Neural progenitor cell (in vitro differentiated cells): ENCODE measurements around the gene LMNB1. TPM values are rescaled to one million over a fixed set of nuclear protein-coding genes. Genes with fewer than 3 reads are reported as not detected.

Source experiments
- DNase-seq: peaks from one replicate; pipeline ENCODE4 v3.0.0-alpha.2; 2016; ENCODE audit warnings: low spot score
- H2AFZ ChIP-seq: fragments of 200-600 bp; sonication (generic); replicated peaks from 2 replicates; pipeline ENCODE4 v1.6.1; 2016; ENCODE audit warnings: antibody characterized with exemption
- H3F3A ChIP-seq: fragments of 200-600 bp; sonication (generic); 2 replicates; pipeline ENCODE4 v1.6.1; 2016; ENCODE audit warnings: antibody characterized with exemption, low read depth
- H3K27ac ChIP-seq: fragments of 200-600 bp; sonication (generic); 2 replicates; pipeline ENCODE4 v1.5.1; 2016; ENCODE audit warnings: mild to moderate bottlenecking
- H3K27me3 ChIP-seq: fragments of 200-600 bp; sonication (generic); 2 replicates; pipeline ENCODE4 v1.6.1; 2016; ENCODE audit warnings: mild to moderate bottlenecking, moderate library complexity
- H3K36me3 ChIP-seq: fragments of 200-600 bp; sonication (generic); 2 replicates; pipeline ENCODE4 v1.5.1; 2016
- H3K4me1 ChIP-seq: fragments of 200-600 bp; sonication (generic); 2 replicates; pipeline ENCODE4 v1.6.1; 2016; ENCODE audit warnings: mixed run types
- H3K4me2 ChIP-seq: fragments of 200-600 bp; sonication (generic); 2 replicates; pipeline ENCODE4 v1.6.1; 2016
- H3K4me3 ChIP-seq: fragments of 200-600 bp; sonication (generic); 2 replicates; pipeline ENCODE4 v1.5.1; 2016
- H3K79me2 ChIP-seq: fragments of 200-600 bp; sonication (generic); 2 replicates; pipeline ENCODE4 v1.6.1; 2016; ENCODE audit warnings: low read depth
- H3K9ac ChIP-seq: fragments of 200-600 bp; sonication (generic); 2 replicates; pipeline ENCODE4 v1.6.1; 2016
- H3K9me3 ChIP-seq: fragments of 200-600 bp; sonication (generic); 2 replicates; pipeline ENCODE4 v1.5.1; 2016; ENCODE audit warnings: low read depth
- H4K20me1 ChIP-seq: fragments of 200-600 bp; sonication (generic); 2 replicates; pipeline ENCODE4 v1.6.1; 2016; ENCODE audit warnings: low read depth
- H3K27ac Mint-ChIP-seq: 3 replicates; pipeline ENCODE4 v1.8.0; 2021; ENCODE audit warnings: mixed read lengths
- H3K27me3 Mint-ChIP-seq: 2 replicates; pipeline ENCODE4 v1.8.0; 2022; ENCODE audit warnings: low read depth, mild to moderate bottlenecking, inconsistent platforms, moderate library complexity, mixed read lengths; ENCODE audit not compliant: insufficient read depth
- H3K36me3 Mint-ChIP-seq: 3 replicates; pipeline ENCODE4 v1.8.0; 2021; ENCODE audit warnings: mixed read lengths
- H3K4me1 Mint-ChIP-seq: 3 replicates; pipeline ENCODE4 v1.8.0; 2021; ENCODE audit warnings: mixed read lengths
- H3K4me3 Mint-ChIP-seq: 3 replicates; pipeline ENCODE4 v1.8.0; 2021; ENCODE audit warnings: mild to moderate bottlenecking, moderate library complexity, mixed read lengths
- H3K9me3 Mint-ChIP-seq: 3 replicates; pipeline ENCODE4 v1.8.0; 2020; ENCODE audit warnings: mixed read lengths
- CTCF ChIP-seq: fragments of 200-600 bp; sonication (generic); IDR thresholded peaks from 2 replicates; pipeline ENCODE4 v1.5.1; 2017; ENCODE audit warnings: antibody characterized with exemption, mild to moderate bottlenecking
- EZH2 ChIP-seq: fragments of 200-600 bp; sonication (generic); IDR thresholded peaks from 2 replicates; pipeline ENCODE4 v1.6.1; 2017; ENCODE audit warnings: antibody characterized with exemption, mild to moderate bottlenecking, moderate library complexity
- EZH2phosphoT487 ChIP-seq: fragments of 200-600 bp; sonication (generic); IDR thresholded peaks from 2 replicates; pipeline ENCODE4 v1.6.1; 2017; ENCODE audit warnings: antibody characterized with exemption
- total RNA-seq: library from RNA; depleted of rRNA; stranded (reverse); fragments of >200 nt; gene quantifications from 2 replicates; pipeline ENCODE4 v1.2.3, GENCODE V29; 2015; ENCODE audit warnings: low replicate concordance

Gene LMNB1
- total RNA-seq, 1 donor from 2014 or later: 245 TPM

- no peak for TF ChIP-seq EZH2
- TF ChIP-seq EZH2phosphoT487: no peak
- TF ChIP-seq CTCF: no peak
- no peaks in the 10 kb centered on the region for H3K9me3 Mint-ChIP-seq
- Histone ChIP-seq H3K9me3 (no peaks in the 10 kb centered on the region), H4K20me1 (no peaks in the 10 kb centered on the region), H3K4me3 (no peak overlapping the region), H3K27me3 (no peaks in the 10 kb centered on the region), H3K36me3 (no peaks in the 10 kb centered on the region), H3K27ac (no peak overlapping the region), H3F3A (peaks cover 16% of the 10 kb centered on the region), H2AFZ (no peak overlapping the region), H3K4me2 (no peak overlapping the region), H3K9ac (no peak overlapping the region), H3K79me2 (no peaks in the 10 kb centered on the region), H3K4me1 (peaks cover 21% of the 10 kb centered on the region)
- no peak overlapping the region for H3K4me3 Mint-ChIP-seq
- peaks cover 19% of the 10 kb centered on the region for H3K4me1 Mint-ChIP-seq
- peaks cover 8% of the 10 kb centered on the region for H3K36me3 Mint-ChIP-seq
- no peak overlapping the region for H3K27ac Mint-ChIP-seq
- peaks cover 4% of the 10 kb centered on the region for H3K27me3 Mint-ChIP-seq
- DNase-seq: no peak
Observed at GRCh38 chr5:126866851-126867636, 90.1 kb downstream of the LMNB1 start.

GRCh38 chr5:126868338-126869004, 91.5 kb downstream of the LMNB1 start:
- Histone ChIP-seq H3K36me3 (no peaks in the 10 kb centered on the region), H3K4me3 (peak overlapping the region; percentile 48), H3K9ac (no peak overlapping the region), H3K9me3 (no peaks in the 10 kb centered on the region), H3K4me2 (peak overlapping the region; percentile 82), H3F3A (peaks cover 16% of the 10 kb centered on the region), H3K27ac (no peak overlapping the region), H4K20me1 (no peaks in the 10 kb centered on the region), H2AFZ (no peak overlapping the region), H3K4me1 (peaks cover 21% of the 10 kb centered on the region), H3K79me2 (no peaks in the 10 kb centered on the region), H3K27me3 (no peaks in the 10 kb centered on the region)
- H3K4me1 Mint-ChIP-seq: peaks cover 19% of the 10 kb centered on the region
- TF ChIP-seq EZH2 (no peak), CTCF (no peak), EZH2phosphoT487 (no peak)
- H3K27ac Mint-ChIP-seq: no peak overlapping the region
- DNase-seq: no peak
- H3K36me3 Mint-ChIP-seq: peaks cover 10% of the 10 kb centered on the region
- H3K4me3 Mint-ChIP-seq: peak overlapping the region; percentile 79
- peaks cover 3% of the 10 kb centered on the region for H3K27me3 Mint-ChIP-seq
- H3K9me3 Mint-ChIP-seq: no peaks in the 10 kb centered on the region

GRCh38 chr5:126869005-126869451, 92.1 kb downstream of the LMNB1 start:
- H3F3A ChIP-seq: peaks cover 16% of the 10 kb centered on the region
- DNase-seq: peak; percentile 78
- no peaks in the 10 kb centered on the region for H3K27me3 ChIP-seq
- peak overlapping the region; percentile 82 for H3K4me2 ChIP-seq
- no peaks in the 10 kb centered on the region for H3K9me3 Mint-ChIP-seq
- peaks cover 21% of the 10 kb centered on the region for H3K4me1 ChIP-seq
- peak overlapping the region; percentile 79 for H3K4me3 Mint-ChIP-seq
- no peak overlapping the region for H3K9ac ChIP-seq
- H3K4me1 Mint-ChIP-seq: peaks cover 19% of the 10 kb centered on the region
- peak overlapping the region; percentile 76 for H2AFZ ChIP-seq
- H3K36me3 Mint-ChIP-seq: peaks cover 12% of the 10 kb centered on the region
- H3K79me2 ChIP-seq: no peaks in the 10 kb centered on the region
- peaks cover 2% of the 10 kb centered on the region for H3K27me3 Mint-ChIP-seq
- no peaks in the 10 kb centered on the region for H3K36me3 ChIP-seq
- peak overlapping the region; percentile 25 for H3K27ac ChIP-seq
- H4K20me1 ChIP-seq: no peaks in the 10 kb centered on the region
- H3K9me3 ChIP-seq: no peaks in the 10 kb centered on the region
- TF ChIP-seq EZH2phosphoT487: no peak
- TF ChIP-seq CTCF: no peak
- TF ChIP-seq EZH2: no peak
- peak overlapping the region; percentile 48 for H3K4me3 ChIP-seq
- H3K27ac Mint-ChIP-seq: no peak overlapping the region
